ENCODE measurements around the gene DNAJC18. TPM values are rescaled to one million over a fixed set of nuclear protein-coding genes. Genes with fewer than 3 reads are reported as not detected.

Gene DNAJC18
- total RNA-seq, 4 donors from 2014 or later = 7.9 to 21.0 (median 12.7) TPM

- no peak overlapping the region for H3K4me3 ChIP-seq (replicated peaks in 1 of 3)
- intact Hi-C loops (cut with DNase I) = no loop called here
- TF ChIP-seq, protein P1, sequence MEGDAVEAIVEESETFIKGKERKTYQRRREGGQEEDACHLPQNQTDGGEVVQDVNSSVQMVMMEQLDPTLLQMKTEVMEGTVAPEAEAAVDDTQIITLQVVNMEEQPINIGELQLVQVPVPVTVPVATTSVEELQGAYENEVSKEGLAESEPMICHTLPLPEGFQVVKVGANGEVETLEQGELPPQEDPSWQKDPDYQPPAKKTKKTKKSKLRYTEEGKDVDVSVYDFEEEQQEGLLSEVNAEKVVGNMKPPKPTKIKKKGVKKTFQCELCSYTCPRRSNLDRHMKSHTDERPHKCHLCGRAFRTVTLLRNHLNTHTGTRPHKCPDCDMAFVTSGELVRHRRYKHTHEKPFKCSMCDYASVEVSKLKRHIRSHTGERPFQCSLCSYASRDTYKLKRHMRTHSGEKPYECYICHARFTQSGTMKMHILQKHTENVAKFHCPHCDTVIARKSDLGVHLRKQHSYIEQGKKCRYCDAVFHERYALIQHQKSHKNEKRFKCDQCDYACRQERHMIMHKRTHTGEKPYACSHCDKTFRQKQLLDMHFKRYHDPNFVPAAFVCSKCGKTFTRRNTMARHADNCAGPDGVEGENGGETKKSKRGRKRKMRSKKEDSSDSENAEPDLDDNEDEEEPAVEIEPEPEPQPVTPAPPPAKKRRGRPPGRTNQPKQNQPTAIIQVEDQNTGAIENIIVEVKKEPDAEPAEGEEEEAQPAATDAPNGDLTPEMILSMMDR (IDR thresholded peaks at IDR 0.05) = no peak
- no peak for TF ChIP-seq POLR2A (IDR thresholded peaks at IDR 0.05)
- H3K27ac ChIP-seq = no peak overlapping the region
- no peaks in the 10 kb centered on the region for H3K9me3 ChIP-seq
- peaks cover 3 to 9% of the 10 kb centered on the region in 2 donors for H3K4me1 ChIP-seq
- H3K36me3 ChIP-seq = no peaks in the 10 kb centered on the region
- DNase-seq = no peak
- H3K27me3 ChIP-seq = no peaks in the 10 kb centered on the region
- 92 to 96% methylated on average over 7 of the region's 7 CpGs for WGBS, 2 donors
Measured at GRCh38 chr5:139408191-139408590, 31.1 kb downstream of the DNAJC18 start.

DNA sequence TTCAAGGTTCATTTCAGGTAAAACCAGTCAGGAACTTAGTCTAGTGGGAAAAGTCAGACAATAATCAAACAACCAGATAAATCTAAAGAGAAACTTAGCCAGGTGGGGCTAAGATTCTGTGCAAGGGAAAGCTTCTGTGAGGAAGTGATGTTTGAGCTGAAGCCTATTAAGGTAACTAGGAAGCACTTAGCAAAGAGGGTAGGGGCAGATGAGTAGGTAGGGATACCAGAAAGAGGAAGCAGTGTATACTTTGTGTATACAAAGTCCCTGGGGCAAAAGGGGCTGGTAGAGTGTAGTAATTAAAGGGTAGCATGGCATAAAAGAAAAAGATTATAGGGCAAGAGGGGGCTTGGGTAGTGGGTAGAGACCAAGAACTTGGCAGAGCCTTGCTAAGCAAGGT, 31.8 kb downstream of the DNAJC18 start:
- H3K36me3 ChIP-seq = no peaks in the 10 kb centered on the region
- no peaks in the 10 kb centered on the region for H3K9me3 ChIP-seq
- intact Hi-C loops (cut with DNase I) = no loop called here
- no peak overlapping the region for H3K4me3 ChIP-seq (replicated peaks in 1 of 3)
- H3K4me1 ChIP-seq = peaks cover 5 to 14% of the 10 kb centered on the region in 2 donors
- H3K27me3 ChIP-seq = no peaks in the 10 kb centered on the region
- H3K27ac ChIP-seq = no peak overlapping the region
- TF ChIP-seq POLR2A (IDR thresholded peaks at IDR 0.05) = no peak
- TF ChIP-seq, protein P1 (IDR thresholded peaks at IDR 0.05) = no peak
- no peak for DNase-seq

DNA sequence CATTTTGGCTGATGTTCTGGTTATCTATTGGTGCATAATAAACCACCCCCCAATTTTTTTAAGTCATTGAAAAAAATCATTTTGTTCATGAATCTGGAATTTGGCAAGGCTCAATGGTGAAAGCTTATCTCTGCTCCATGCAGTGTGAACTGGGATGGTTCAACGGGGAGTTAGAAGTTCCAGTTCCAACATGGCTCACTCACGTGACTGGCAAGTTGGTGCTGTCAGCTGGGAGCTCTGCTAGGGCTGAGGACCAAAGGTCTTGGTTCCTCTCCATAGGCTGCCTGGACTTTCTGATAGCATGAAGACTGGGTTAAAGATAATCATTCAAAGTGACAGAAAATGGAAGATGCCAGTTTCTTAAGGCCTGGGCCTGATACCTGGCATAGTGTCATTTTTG, 32.4 kb downstream of the DNAJC18 start:
- no peak for DNase-seq
- no peak for TF ChIP-seq POLR2A (IDR thresholded peaks at IDR 0.05)
- TF ChIP-seq, protein P1 (IDR thresholded peaks at IDR 0.05) = no peak
- intact Hi-C loops (cut with DNase I) = no loop called here
- Histone ChIP-seq H3K9me3 (no peaks in the 10 kb centered on the region), H3K4me3 (replicated peaks in 1 of 3) (no peak overlapping the region), H3K27me3 (no peaks in the 10 kb centered on the region), H3K27ac (no peak overlapping the region), H3K36me3 (no peaks in the 10 kb centered on the region), H3K4me1 (peaks cover 5 to 14% of the 10 kb centered on the region in 2 donors)
- 82 to 93% methylated on average over 2 of the region's 2 CpGs for WGBS, 2 donors

DNA sequence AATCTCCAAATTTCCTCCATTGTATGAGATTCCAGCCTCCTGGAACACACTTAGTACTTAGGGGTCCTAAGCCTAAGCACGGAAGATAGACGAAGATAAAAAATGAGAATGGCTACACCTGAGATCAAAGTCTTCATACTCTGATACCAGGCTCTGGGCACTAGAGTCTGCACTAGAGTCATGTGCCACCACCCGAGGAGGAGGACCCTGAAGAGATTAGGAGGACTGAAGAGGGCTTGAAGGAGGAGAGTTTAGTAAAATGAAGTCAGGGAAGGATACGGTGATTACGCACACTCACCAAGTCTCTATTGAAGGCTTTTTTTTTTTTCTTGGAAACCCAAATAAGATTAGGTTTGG, 34.9 kb downstream of the DNAJC18 start:
- TF ChIP-seq, protein P1 (IDR thresholded peaks at IDR 0.05) = no peak
- no peak for TF ChIP-seq POLR2A (IDR thresholded peaks at IDR 0.05)
- H3K4me3 ChIP-seq (replicated peaks in 1 of 3) = peak overlapping the region in 1 of 3 donors; percentile 29
- intact Hi-C loops (cut with DNase I) = no loop called here

DNA sequence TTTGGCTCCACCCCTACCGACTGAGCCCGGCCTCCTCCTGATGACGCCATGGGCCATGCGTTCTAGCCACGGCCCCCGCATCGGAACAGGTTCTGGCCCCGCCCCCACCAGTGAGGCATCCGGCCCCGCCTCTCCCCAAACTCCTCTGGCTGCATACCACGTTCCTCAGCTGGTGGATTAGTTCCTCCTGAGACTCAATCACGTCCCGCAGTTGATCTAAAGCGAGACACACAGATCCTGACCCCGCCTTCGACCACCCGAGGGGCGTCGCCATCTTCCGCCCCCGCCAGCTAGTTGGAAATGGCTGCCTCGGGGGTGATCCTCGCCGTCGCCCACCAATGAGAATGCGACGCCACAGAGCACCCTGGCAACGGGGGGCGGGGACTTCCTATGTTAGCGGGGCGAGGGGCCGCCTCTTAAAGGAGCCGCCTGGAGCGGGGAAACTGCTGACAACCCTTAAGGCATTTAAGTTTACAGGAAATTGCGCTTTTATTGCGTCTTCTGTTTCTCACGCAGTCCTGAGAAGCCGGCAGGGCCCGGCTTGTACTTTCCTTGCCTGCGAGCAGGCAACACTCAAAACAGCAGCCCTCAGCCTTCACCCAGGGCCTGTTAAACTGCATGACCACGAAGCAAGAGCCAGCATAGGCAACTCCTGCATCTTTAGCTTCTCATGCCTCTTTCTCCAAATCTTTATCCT, 35.4 kb downstream of the DNAJC18 start, which contains the start of gene SPATA24:
SPATA24 (minus strand) TSS at position 303 of the 697 bp plus-strand sequence; CDS start at position 274, 29 bp downstream.
- 0 to 1% methylated on average over 11 to 23 of the region's 41 CpGs for WGBS, 2 donors
- TF ChIP-seq, protein P1 (IDR thresholded peaks at IDR 0.05) = no peak
- peak in 1 of 2 donors; percentile 45 for TF ChIP-seq POLR2A (IDR thresholded peaks at IDR 0.05)
- no peaks in the 10 kb centered on the region for H3K27me3 ChIP-seq
- peaks cover 5 to 14% of the 10 kb centered on the region in 2 donors for H3K4me1 ChIP-seq
- peak; percentile 99 for DNase-seq
- H3K36me3 ChIP-seq = no peaks in the 10 kb centered on the region
- no peaks in the 10 kb centered on the region for H3K9me3 ChIP-seq
- H3K4me3 ChIP-seq (replicated peaks in 1 of 3) = peak within 1 kb of the TSS; percentile 1 to 30 (median 29)
- intact Hi-C loops (cut with DNase I) = no loop called here
- peak within 1 kb of the TSS; percentile 76 to 81 (median 79) for H3K27ac ChIP-seq

More for the DNA sequence above, 34.9 kb downstream of the DNAJC18 start:
- H3K9me3 ChIP-seq = no peaks in the 10 kb centered on the region
- WGBS, 2 donors = 52 to 60% methylated on average over 5 of the region's 5 CpGs
- H3K36me3 ChIP-seq = no peaks in the 10 kb centered on the region
- no peak for DNase-seq
- peak overlapping the region; percentile 76 to 81 (median 79) for H3K27ac ChIP-seq
- no peaks in the 10 kb centered on the region for H3K27me3 ChIP-seq
- H3K4me1 ChIP-seq = peaks cover 5 to 14% of the 10 kb centered on the region in 2 donors
